Upper lobe of right lung (tissue), 1 donor: ENCODE measurements around the gene CLMN. TPM values are rescaled to one million over a fixed set of nuclear protein-coding genes. Genes with fewer than 3 reads are reported as not detected.

Source experiments
- ATAC-seq: fragments of 200-7000 bp; cut with Tn5 transposase; one replicate; pipeline ENCODE4 v1.9.1; 2020; ENCODE audit warnings: mild to moderate bottlenecking, moderate library complexity
- DNase-seq: peaks from one replicate; pipeline ENCODE4 v3.0.0-alpha.2; 2020
- H3K27ac ChIP-seq: fragments of 200-600 bp; one replicate; pipeline ENCODE4 v1.8.0; 2022
- H3K27me3 ChIP-seq: fragments of 200-600 bp; one replicate; pipeline ENCODE4 v1.8.0; 2022; ENCODE audit warnings: mild to moderate bottlenecking
- H3K36me3 ChIP-seq: fragments of 200-600 bp; one replicate; pipeline ENCODE4 v1.8.0; 2022
- H3K4me1 ChIP-seq: fragments of 200-600 bp; one replicate; pipeline ENCODE4 v1.8.0; 2022
- H3K4me3 ChIP-seq: fragments of 200-600 bp; one replicate; pipeline ENCODE4 v1.8.0; 2022; ENCODE audit warnings: mild to moderate bottlenecking
- H3K9me3 ChIP-seq: fragments of 200-600 bp; one replicate; pipeline ENCODE4 v1.8.0; 2022
- CTCF ChIP-seq: fragments of 200-600 bp; IDR thresholded peaks from one replicate; pipeline ENCODE4 v1.8.0; 2022; ENCODE audit warnings: antibody characterized with exemption
- intact Hi-C: fragments of 100-400 bp; cut with DNase I; formaldehyde crosslinking; loops from one replicate; pipeline ENCODE4 v1.11.0; 2022
- total RNA-seq: library from RNA; stranded (reverse); fragmentation: NEBNext Ultra II Directional; extraction: Animal tissue kit (Norgen Biotek cat#: 25700); gene quantifications from one replicate; pipeline ENCODE4 v1.2.1, GENCODE V29; 2021
- donor health status: DM: no; HTN: yes; CAD: no; lungs with severe emphysema.

The CLMN gene
- total RNA-seq, 1 donor from 2014 or later: 19.3 TPM

- Histone ChIP-seq H3K4me3 (no peak overlapping the region), H3K9me3 (no peaks in the 10 kb centered on the region), H3K27ac (no peak overlapping the region), H3K27me3 (no peaks in the 10 kb centered on the region), H3K36me3 (no peaks in the 10 kb centered on the region), H3K4me1 (no peaks in the 10 kb centered on the region)
- DNase-seq (no peak), ATAC-seq (no peak)
- intact Hi-C loops: no loop called here
- no peak for TF ChIP-seq CTCF
These were observed 16.6 kb upstream of the CLMN start for GRCh38 chr14:95336192-95336760.

- H3K27me3 ChIP-seq: no peaks in the 10 kb centered on the region
- H3K4me1 ChIP-seq: no peaks in the 10 kb centered on the region
- ATAC-seq (no peak), DNase-seq (no peak)
- no peak overlapping the region for H3K27ac ChIP-seq
- no peak for TF ChIP-seq CTCF
- H3K36me3 ChIP-seq: no peaks in the 10 kb centered on the region
- no peak overlapping the region for H3K4me3 ChIP-seq
- no peaks in the 10 kb centered on the region for H3K9me3 ChIP-seq
- intact Hi-C loops: no loop called here
These were observed 15.4 kb upstream of the CLMN start for GRCh38 chr14:95335071-95335470.

GRCh38 chr14:95334044-95334443 lies 14.3 kb upstream of the CLMN start:
- TF ChIP-seq CTCF: no peak
- Histone ChIP-seq H3K4me1 (no peaks in the 10 kb centered on the region), H3K9me3 (no peaks in the 10 kb centered on the region), H3K27ac (no peak overlapping the region), H3K4me3 (no peak overlapping the region), H3K27me3 (no peaks in the 10 kb centered on the region), H3K36me3 (no peaks in the 10 kb centered on the region)
- intact Hi-C loops: no loop called here
- DNase-seq (no peak), ATAC-seq (no peak)

GRCh38 chr14:95332641-95333040 lies 12.9 kb upstream of the CLMN start:
- H3K36me3 ChIP-seq: no peaks in the 10 kb centered on the region
- ATAC-seq (no peak), DNase-seq (no peak)
- H3K27ac ChIP-seq: no peak overlapping the region
- H3K4me1 ChIP-seq: no peaks in the 10 kb centered on the region
- intact Hi-C loops: no loop called here
- no peak for TF ChIP-seq CTCF
- no peaks in the 10 kb centered on the region for H3K9me3 ChIP-seq
- H3K4me3 ChIP-seq: no peak overlapping the region
- H3K27me3 ChIP-seq: no peaks in the 10 kb centered on the region

- intact Hi-C loops: no loop called here
- TF ChIP-seq CTCF: no peak
- Histone ChIP-seq H3K27ac (no peak overlapping the region), H3K4me3 (no peak overlapping the region), H3K4me1 (no peaks in the 10 kb centered on the region), H3K9me3 (no peaks in the 10 kb centered on the region), H3K36me3 (no peaks in the 10 kb centered on the region), H3K27me3 (no peaks in the 10 kb centered on the region)
- DNase-seq (no peak), ATAC-seq (no peak)
These were observed 12.2 kb upstream of the CLMN start for GRCh38 chr14:95331708-95332408.
